Glutamatergic neuron (in vitro differentiated cells): ENCODE measurements around the gene CDK5. TPM values are rescaled to one million over a fixed set of nuclear protein-coding genes. Genes with fewer than 3 reads are reported as not detected.

ENCODE experiments used
- DNase-seq: peaks from one replicate; pipeline ENCODE4 v3.0.0; 2022
- H3K27ac Mint-ChIP-seq: one replicate; pipeline ENCODE4 v1.8.0; 2020; ENCODE audit warnings: mild to moderate bottlenecking, mixed read lengths, inconsistent platforms; ENCODE audit not compliant: unreplicated experiment
- H3K27me3 Mint-ChIP-seq: one replicate; pipeline ENCODE4 v1.8.0; 2020; ENCODE audit warnings: mild to moderate bottlenecking, moderate library complexity, mixed read lengths, inconsistent platforms; ENCODE audit not compliant: unreplicated experiment
- H3K36me3 Mint-ChIP-seq: one replicate; pipeline ENCODE4 v1.8.0; 2020; ENCODE audit warnings: mild to moderate bottlenecking, mixed read lengths, inconsistent platforms; ENCODE audit not compliant: unreplicated experiment
- H3K4me1 Mint-ChIP-seq: one replicate; pipeline ENCODE4 v1.8.0; 2020; ENCODE audit warnings: mild to moderate bottlenecking, low read depth, mixed read lengths, inconsistent platforms; ENCODE audit not compliant: unreplicated experiment
- H3K4me3 Mint-ChIP-seq: one replicate; pipeline ENCODE4 v1.8.0; 2020; ENCODE audit warnings: mild to moderate bottlenecking, mixed read lengths, inconsistent platforms; ENCODE audit not compliant: unreplicated experiment
- H3K9me3 Mint-ChIP-seq: one replicate; pipeline ENCODE4 v1.8.0; 2020; ENCODE audit warnings: mild to moderate bottlenecking, moderate library complexity, mixed read lengths, inconsistent platforms; ENCODE audit not compliant: unreplicated experiment
- total RNA-seq: library from RNA; stranded (reverse); fragmentation: NEBNext Ultra II Directional; extraction: Animal tissue kit (Norgen Biotek cat#: 25700); gene quantifications from one replicate; pipeline ENCODE4 v1.2.1, GENCODE V29; 2021; ENCODE audit not compliant: unreplicated experiment
- TF ChIP-seq, protein P1 (sequence below): fragments of 200-600 bp; sonication (generic); IDR thresholded peaks from one replicate; pipeline ENCODE4 v1.5.0; 2021; ENCODE audit not compliant: partially characterized antibody, unreplicated experiment

The CDK5 gene
- total RNA-seq, 1 donor from 2014 or later = 52.9 TPM

DNA sequence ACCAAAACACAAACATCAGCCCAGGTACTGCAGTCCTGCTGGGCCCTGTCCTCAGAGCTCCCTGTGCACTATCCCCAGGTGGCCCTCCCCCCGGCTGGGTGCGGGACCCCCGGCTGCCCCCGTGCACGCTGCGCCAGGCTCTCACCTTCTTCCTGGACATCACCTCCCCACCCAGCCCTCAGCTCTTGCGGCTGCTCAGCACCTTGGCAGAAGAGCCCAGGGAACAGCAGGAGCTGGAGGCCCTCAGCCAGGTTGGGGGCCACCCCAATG is 47.7 kb downstream of the CDK5 start:
- H3K4me3 Mint-ChIP-seq = no peak overlapping the region
- H3K36me3 Mint-ChIP-seq = no peaks in the 10 kb centered on the region
- TF ChIP-seq, protein P1, sequence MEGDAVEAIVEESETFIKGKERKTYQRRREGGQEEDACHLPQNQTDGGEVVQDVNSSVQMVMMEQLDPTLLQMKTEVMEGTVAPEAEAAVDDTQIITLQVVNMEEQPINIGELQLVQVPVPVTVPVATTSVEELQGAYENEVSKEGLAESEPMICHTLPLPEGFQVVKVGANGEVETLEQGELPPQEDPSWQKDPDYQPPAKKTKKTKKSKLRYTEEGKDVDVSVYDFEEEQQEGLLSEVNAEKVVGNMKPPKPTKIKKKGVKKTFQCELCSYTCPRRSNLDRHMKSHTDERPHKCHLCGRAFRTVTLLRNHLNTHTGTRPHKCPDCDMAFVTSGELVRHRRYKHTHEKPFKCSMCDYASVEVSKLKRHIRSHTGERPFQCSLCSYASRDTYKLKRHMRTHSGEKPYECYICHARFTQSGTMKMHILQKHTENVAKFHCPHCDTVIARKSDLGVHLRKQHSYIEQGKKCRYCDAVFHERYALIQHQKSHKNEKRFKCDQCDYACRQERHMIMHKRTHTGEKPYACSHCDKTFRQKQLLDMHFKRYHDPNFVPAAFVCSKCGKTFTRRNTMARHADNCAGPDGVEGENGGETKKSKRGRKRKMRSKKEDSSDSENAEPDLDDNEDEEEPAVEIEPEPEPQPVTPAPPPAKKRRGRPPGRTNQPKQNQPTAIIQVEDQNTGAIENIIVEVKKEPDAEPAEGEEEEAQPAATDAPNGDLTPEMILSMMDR = no peak
- peaks cover 11% of the 10 kb centered on the region for H3K4me1 Mint-ChIP-seq
- peaks cover 13% of the 10 kb centered on the region for H3K9me3 Mint-ChIP-seq
- no peak overlapping the region for H3K27ac Mint-ChIP-seq
- DNase-seq = no peak
- peaks cover 13% of the 10 kb centered on the region for H3K27me3 Mint-ChIP-seq

DNA sequence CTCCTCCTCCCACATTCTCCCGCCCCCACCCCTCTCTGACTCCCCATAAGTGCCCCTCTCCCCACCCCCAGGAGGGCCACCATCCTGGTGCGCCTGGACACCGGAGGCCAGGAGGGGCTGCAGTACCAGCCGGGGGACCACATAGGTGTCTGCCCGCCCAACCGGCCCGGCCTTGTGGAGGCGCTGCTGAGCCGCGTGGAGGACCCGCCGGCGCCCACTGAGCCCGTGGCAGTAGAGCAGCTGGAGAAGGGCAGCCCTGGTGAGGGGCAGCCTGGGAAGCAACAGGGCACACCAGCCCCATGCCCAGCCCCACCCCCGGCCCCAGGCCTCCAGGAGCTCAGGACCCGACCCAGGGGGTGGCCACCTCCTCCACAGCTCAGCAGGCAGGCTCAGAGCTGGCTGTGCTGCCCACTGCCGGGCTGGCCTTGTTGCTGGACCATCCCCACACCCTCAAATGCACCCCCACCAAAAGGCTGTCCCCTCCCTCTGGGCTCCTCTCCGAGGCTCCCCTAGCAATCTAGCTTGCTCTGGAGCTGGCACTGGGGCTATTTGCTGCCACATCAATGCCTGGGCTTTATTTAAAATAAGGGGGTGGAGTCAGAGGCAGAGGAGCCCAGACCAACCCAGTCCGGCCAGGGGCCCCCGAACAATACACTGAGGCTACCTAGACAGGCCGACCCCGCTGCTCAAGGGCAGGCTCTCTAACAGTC is 48.2 kb downstream of the CDK5 start:
- peaks cover 13% of the 10 kb centered on the region for H3K27me3 Mint-ChIP-seq
- TF ChIP-seq, protein P1 = no peak
- DNase-seq = no peak
- peaks cover 11% of the 10 kb centered on the region for H3K4me1 Mint-ChIP-seq
- no peak overlapping the region for H3K27ac Mint-ChIP-seq
- H3K36me3 Mint-ChIP-seq = no peaks in the 10 kb centered on the region
- H3K4me3 Mint-ChIP-seq = no peak overlapping the region
- H3K9me3 Mint-ChIP-seq = peaks cover 13% of the 10 kb centered on the region

DNA sequence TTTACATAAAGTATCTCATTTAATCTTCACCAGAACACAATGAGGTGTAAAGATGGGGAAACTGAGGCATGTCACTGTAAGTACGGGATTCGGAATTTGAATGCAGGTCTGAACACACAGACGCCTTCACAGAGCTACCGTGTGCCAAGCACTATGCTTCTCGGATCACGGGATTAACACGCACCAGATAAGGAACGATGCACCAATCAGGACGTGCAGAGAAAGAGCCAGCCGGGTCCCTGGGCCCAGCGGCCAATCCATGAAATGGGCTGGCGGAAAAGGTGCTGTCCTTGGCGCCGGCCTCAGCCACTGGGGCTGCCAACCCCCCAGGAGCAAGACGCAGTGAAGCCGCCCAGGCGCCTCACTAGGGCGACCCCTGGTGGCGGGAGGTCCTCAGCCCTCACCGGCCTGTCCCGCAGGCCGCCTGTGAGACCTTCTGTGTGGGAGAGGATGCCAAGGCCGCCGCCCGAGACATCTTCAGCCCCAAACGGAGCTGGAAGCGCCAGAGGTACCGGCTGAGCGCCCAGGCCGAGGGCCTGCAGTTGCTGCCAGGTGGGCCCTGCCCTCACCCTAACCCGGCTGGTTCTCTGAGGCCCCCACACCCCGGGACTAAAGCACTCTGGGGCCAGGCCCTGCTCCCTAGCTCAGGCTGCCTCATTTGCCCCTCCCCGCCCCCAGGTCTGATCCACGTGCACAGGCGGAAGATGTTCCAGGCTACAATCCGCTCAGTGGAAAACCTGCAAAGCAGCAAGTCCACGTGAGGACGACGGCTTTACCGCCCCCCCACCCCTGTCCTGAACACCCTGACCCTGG is 49.0 kb downstream of the CDK5 start:
- H3K36me3 Mint-ChIP-seq = no peaks in the 10 kb centered on the region
- peaks cover 11% of the 10 kb centered on the region for H3K27me3 Mint-ChIP-seq
- TF ChIP-seq, protein P1 = peak; percentile 93
- no peak overlapping the region for H3K27ac Mint-ChIP-seq
- DNase-seq = peak; percentile 86
- H3K9me3 Mint-ChIP-seq = peaks cover 9% of the 10 kb centered on the region
- H3K4me3 Mint-ChIP-seq = peak overlapping the region; percentile 44
- peaks cover 9% of the 10 kb centered on the region for H3K4me1 Mint-ChIP-seq

DNA sequence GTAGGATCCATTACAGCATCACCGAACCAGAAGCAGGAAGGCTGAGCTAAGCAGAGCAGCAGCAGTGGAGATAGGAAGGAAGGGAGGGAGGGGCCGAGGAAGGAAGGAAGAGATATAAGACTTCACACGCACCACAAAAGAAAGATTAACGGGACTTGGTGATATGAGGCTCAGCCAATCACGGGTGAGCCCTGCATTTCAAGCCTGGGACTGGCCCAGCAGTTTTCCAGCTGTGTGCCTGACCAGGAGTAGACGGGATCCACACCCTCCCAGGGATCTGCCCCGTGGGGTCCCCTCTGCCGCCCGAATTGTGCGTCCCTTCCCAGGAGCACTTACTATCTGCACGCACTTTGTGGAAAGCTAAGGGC is 49.6 kb downstream of the CDK5 start:
- H3K36me3 Mint-ChIP-seq = no peaks in the 10 kb centered on the region
- H3K27ac Mint-ChIP-seq = no peak overlapping the region
- H3K4me1 Mint-ChIP-seq = peaks cover 9% of the 10 kb centered on the region
- TF ChIP-seq, protein P1 = no peak
- peak overlapping the region; percentile 44 for H3K4me3 Mint-ChIP-seq
- H3K27me3 Mint-ChIP-seq = peaks cover 11% of the 10 kb centered on the region
- peaks cover 10% of the 10 kb centered on the region for H3K9me3 Mint-ChIP-seq
- DNase-seq = no peak

DNA sequence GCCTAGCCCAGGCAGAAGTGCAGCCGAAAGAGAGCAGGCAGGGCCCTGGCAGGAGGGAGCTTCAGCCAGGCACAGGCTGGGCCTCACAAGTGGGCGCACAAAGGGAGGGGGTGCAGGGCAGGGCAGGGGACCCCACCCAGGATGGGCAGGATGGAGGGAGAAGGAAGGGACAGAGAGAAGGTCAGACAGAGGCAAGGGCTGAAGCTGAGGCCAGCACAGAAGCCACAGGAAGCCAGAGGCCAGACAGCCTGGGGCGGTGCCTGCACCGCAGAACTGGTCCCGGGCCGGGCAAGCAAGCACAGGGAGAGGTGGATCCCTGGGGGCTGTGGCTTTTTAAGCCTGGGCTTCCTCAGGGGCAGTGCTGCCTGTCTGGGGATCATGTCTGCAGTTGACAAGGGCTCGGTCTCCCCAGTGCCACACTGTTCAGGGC is 50.2 kb downstream of the CDK5 start:
- Mint-ChIP-seq H3K9me3 (peaks cover 10% of the 10 kb centered on the region), H3K4me1 (peaks cover 7% of the 10 kb centered on the region), H3K4me3 (no peak overlapping the region), H3K36me3 (no peaks in the 10 kb centered on the region), H3K27me3 (peaks cover 10% of the 10 kb centered on the region), H3K27ac (no peak overlapping the region)
- no peak for DNase-seq
- TF ChIP-seq, protein P1 = no peak
